HFFc6 (cell line): Measurements from ENCODE around the gene KLC4. TPM values are rescaled to one million over a fixed set of nuclear protein-coding genes. Genes with fewer than 3 reads are reported as not detected.

ENCODE experiments used
- DNase-seq: peaks from one replicate; pipeline ENCODE4 v3.0.0-alpha.2; 2018
- H3K27ac Mint-ChIP-seq: 2 replicates; pipeline ENCODE4 v1.8.0; 2020; ENCODE audit warnings: mild to moderate bottlenecking, mixed read lengths
- H3K27me3 Mint-ChIP-seq: 2 replicates; pipeline ENCODE4 v1.8.0; 2021; ENCODE audit warnings: mild to moderate bottlenecking, moderate library complexity, mixed read lengths; ENCODE audit not compliant: insufficient read depth
- H3K36me3 Mint-ChIP-seq: 2 replicates; pipeline ENCODE4 v1.8.0; 2021; ENCODE audit warnings: low read depth, mixed read lengths
- H3K4me1 Mint-ChIP-seq: 2 replicates; pipeline ENCODE4 v1.8.0; 2020; ENCODE audit warnings: low read depth, mixed read lengths
- H3K4me3 Mint-ChIP-seq: 2 replicates; pipeline ENCODE4 v1.8.0; 2020; ENCODE audit warnings: mild to moderate bottlenecking, moderate library complexity, mixed read lengths
- H3K9me3 Mint-ChIP-seq: 2 replicates; pipeline ENCODE4 v1.8.0; 2020; ENCODE audit warnings: mild to moderate bottlenecking, mixed read lengths
- CTCF ChIP-seq: fragments of 200-600 bp; sonication (generic); IDR thresholded peaks from 2 replicates; pipeline ENCODE4 v1.5.0; 2021; ENCODE audit warnings: antibody characterized with exemption, mild to moderate bottlenecking
- total RNA-seq, 6 experiments: library from RNA; stranded (reverse); fragmentation: NEBNext Ultra II Directional; extraction: Animal tissue kit (Norgen Biotek cat#: 25700); gene quantifications; 2 replicates in 1 of 6; 3 replicates in 5 of 6; pipeline ENCODE4 v1.2.3, GENCODE V29; 2021

Gene KLC4
- total RNA-seq, 6 experiments from 2014 or later = 10.7 to 12.6 (median 11.8) TPM

- H3K9me3 Mint-ChIP-seq = no peaks in the 10 kb centered on the region
- peak overlapping the region; percentile 96 for H3K27ac Mint-ChIP-seq
- H3K4me3 Mint-ChIP-seq = peak overlapping the region; percentile 95
- H3K36me3 Mint-ChIP-seq = peaks cover 14% of the 10 kb centered on the region
- peaks cover 2% of the 10 kb centered on the region; the same call in 1 of the 2 replicates for H3K27me3 Mint-ChIP-seq
- TF ChIP-seq CTCF = no peak
- H3K4me1 Mint-ChIP-seq = peaks cover 41% of the 10 kb centered on the region
- DNase-seq = no peak
Observed at GRCh38 chr6:43060755-43061633, 1.6 kb downstream of the KLC4 start.

DNA sequence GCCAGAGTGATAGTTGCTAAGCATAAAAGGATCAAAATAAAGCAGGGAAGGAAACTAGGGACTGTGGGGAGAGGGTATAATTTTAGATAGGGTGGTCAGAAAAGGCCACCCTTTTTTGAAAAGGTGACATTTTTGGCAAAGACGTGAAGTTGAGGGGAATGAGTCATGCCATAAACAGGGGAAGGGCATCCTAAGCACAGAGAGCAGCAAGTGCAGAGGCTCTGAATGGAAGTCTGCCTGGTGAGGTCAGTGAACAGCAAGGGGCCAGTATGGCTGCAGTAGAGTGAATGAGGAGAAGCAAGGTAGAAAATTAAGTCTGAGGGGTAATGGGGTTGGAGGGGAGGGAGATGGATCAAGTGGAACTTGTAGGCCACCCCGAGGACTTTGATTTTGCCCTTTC, 2.4 kb downstream of the KLC4 start:
- no peak for TF ChIP-seq CTCF
- Mint-ChIP-seq H3K27me3 (peaks cover 2% of the 10 kb centered on the region; the same call in 1 of the 2 replicates), H3K4me1 (peaks cover 41% of the 10 kb centered on the region), H3K27ac (peak overlapping the region; percentile 61), H3K4me3 (no peak overlapping the region), H3K9me3 (no peaks in the 10 kb centered on the region), H3K36me3 (peaks cover 12% of the 10 kb centered on the region)
- DNase-seq = peak; percentile 40

GRCh38 chr6:43062818-43063217, 3.4 kb downstream of the KLC4 start:
- H3K9me3 Mint-ChIP-seq = no peaks in the 10 kb centered on the region
- TF ChIP-seq CTCF = no peak
- no peak for DNase-seq
- peaks cover 8% of the 10 kb centered on the region for H3K36me3 Mint-ChIP-seq
- H3K4me1 Mint-ChIP-seq = peaks cover 39% of the 10 kb centered on the region
- H3K27ac Mint-ChIP-seq = no peak overlapping the region
- peaks cover 2% of the 10 kb centered on the region; the same call in 1 of the 2 replicates for H3K27me3 Mint-ChIP-seq
- no peak overlapping the region for H3K4me3 Mint-ChIP-seq

GRCh38 chr6:43070028-43070632, 10.7 kb downstream of the KLC4 start:
- Mint-ChIP-seq H3K27ac (no peak overlapping the region), H3K4me1 (peaks cover 12% of the 10 kb centered on the region), H3K9me3 (no peaks in the 10 kb centered on the region), H3K27me3 (no peaks in the 10 kb centered on the region), H3K4me3 (no peak overlapping the region), H3K36me3 (no peaks in the 10 kb centered on the region)
- no peak for DNase-seq
- peak; percentile 88 for TF ChIP-seq CTCF

GRCh38 chr6:43074847-43075669, 15.6 kb downstream of the KLC4 start:
- peaks cover 1% of the 10 kb centered on the region; the same call in 1 of the 2 replicates for H3K27me3 Mint-ChIP-seq
- H3K27ac Mint-ChIP-seq = peak overlapping the region; percentile 53
- TF ChIP-seq CTCF = no peak
- no peaks in the 10 kb centered on the region for H3K9me3 Mint-ChIP-seq
- H3K4me3 Mint-ChIP-seq = peak overlapping the region; percentile 83
- H3K36me3 Mint-ChIP-seq = no peaks in the 10 kb centered on the region
- H3K4me1 Mint-ChIP-seq = peaks cover 36% of the 10 kb centered on the region
- no peak for DNase-seq
